ENCODE data around the gene PLXNA2. TPM values are rescaled to one million over a fixed set of nuclear protein-coding genes. Genes with fewer than 3 reads are reported as not detected.

Gene PLXNA2
- total RNA-seq, 1 experiment from 2014 or later: 0.89 TPM

DNA sequence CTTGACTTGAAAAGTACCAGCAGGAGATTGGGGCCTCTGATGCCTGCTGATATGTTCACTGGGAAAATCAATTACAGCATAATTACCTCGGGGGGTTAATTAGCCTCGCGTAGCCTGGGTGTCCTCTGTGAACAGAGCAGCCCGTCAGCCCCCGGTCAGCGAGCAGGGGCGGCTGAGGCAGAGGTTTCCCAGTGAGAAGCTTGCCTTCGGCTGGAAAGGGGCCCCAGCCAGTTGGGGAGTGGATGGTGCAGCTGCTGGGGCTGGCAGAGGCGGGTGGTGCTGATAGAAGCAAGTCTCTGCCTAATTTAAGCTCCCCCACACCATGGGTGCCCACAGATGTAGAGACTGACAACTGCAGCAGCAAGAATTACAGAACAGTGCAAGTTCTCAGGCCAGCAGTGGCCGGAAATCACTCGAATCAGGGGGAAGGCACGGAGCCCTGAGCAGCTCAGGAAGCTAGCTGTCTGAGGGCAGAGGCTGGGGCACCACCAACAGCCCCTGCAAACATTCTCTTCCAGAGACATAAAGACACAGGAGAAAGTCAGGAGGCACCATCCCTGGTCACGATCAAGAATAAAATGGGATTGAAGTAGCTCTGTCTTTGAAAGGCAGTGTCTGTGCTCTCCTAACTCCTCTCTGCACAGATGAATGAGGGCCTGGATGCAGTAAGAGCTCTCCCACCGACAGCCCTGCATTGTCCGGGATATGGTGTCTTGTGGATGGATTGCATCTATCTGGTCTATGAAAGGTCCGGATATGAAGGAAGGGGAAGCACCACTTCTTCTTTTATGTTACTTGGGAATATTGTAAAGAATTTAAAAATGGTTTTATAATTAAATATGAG is 166.7 kb downstream of the PLXNA2 start:
- H3K4me1 ChIP-seq (ENCODE audit: control insufficient read depth in 1 of 2, insufficient read depth in 2 of 2, low read length in 2 of 2): no peaks in the 10 kb centered on the region
- intact Hi-C loops (cut with micrococcal nuclease): no loop called here
- RAD21 ChIA-PET (ENCODE audit: low non-redundant PET in 1 of 2, low total read pairs in 2 of 2, uncharacterized antibody in 2 of 2, unreplicated experiment in 2 of 2): no interaction called here
- H3K9ac ChIP-seq (ENCODE audit: low read length): no peak overlapping the region
- no peaks in the 10 kb centered on the region for H3K79me2 ChIP-seq (ENCODE audit: insufficient read depth, low read length)
- POLR2A ChIA-PET: no interaction called here
- no peak for DNase-seq (ENCODE audit: low read depth, low spot score)
- H3K4me2 ChIP-seq (ENCODE audit: low read length): no peak overlapping the region
- H3K27me3 ChIP-seq (ENCODE audit: insufficient read depth, low read length): peaks cover 26% of the 10 kb centered on the region; the same call in 1 of the 2 replicates
- ATAC-seq: no peak
- no peaks in the 10 kb centered on the region for H4K20me1 ChIP-seq (ENCODE audit: insufficient read depth)
- BruUV-seq (replicated peaks): no TSS peak
- no peaks in the 10 kb centered on the region for H3K9me3 ChIP-seq (ENCODE audit: control insufficient read depth in 1 of 2, insufficient read depth in 1 of 2, low read depth in 1 of 2, low read length in 2 of 2)
- CTCF ChIA-PET: no interaction called here
- no peaks in the 10 kb centered on the region for H3K36me3 ChIP-seq (ENCODE audit: control insufficient read depth in 1 of 2, insufficient read depth in 2 of 2, low read length in 2 of 2)
- H3K9me2 ChIP-seq (ENCODE audit: insufficient read depth): no peaks in the 10 kb centered on the region
- no peak overlapping the region for H2AFZ ChIP-seq (ENCODE audit: low read depth, low read length, poor library complexity, severe bottlenecking)
- H3K27ac ChIP-seq (ENCODE audit: low read depth, low read length): no peak overlapping the region
- TF ChIP-seq, protein P1, sequence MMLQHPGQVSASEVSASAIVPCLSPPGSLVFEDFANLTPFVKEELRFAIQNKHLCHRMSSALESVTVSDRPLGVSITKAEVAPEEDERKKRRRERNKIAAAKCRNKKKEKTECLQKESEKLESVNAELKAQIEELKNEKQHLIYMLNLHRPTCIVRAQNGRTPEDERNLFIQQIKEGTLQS (IDR thresholded peaks at IDR 0.05): no peak
- TF ChIP-seq POLR2A (IDR thresholded peaks at IDR 0.05; ENCODE audit: borderline replicate concordance, extremely low read depth, insufficient read depth, insufficient read length) (no peak), EZH2 (IDR thresholded peaks at IDR 0.05) (no peak), SRF (IDR thresholded peaks at IDR 0.05; ENCODE audit: low read depth) (no peak), SIN3A (IDR thresholded peaks at IDR 0.05; ENCODE audit: low read depth) (no peak), POLR2AphosphoS5 (IDR thresholded peaks at IDR 0.05; ENCODE audit: low read depth, low read length) (no peak)
- TF ChIP-seq, protein P2, sequence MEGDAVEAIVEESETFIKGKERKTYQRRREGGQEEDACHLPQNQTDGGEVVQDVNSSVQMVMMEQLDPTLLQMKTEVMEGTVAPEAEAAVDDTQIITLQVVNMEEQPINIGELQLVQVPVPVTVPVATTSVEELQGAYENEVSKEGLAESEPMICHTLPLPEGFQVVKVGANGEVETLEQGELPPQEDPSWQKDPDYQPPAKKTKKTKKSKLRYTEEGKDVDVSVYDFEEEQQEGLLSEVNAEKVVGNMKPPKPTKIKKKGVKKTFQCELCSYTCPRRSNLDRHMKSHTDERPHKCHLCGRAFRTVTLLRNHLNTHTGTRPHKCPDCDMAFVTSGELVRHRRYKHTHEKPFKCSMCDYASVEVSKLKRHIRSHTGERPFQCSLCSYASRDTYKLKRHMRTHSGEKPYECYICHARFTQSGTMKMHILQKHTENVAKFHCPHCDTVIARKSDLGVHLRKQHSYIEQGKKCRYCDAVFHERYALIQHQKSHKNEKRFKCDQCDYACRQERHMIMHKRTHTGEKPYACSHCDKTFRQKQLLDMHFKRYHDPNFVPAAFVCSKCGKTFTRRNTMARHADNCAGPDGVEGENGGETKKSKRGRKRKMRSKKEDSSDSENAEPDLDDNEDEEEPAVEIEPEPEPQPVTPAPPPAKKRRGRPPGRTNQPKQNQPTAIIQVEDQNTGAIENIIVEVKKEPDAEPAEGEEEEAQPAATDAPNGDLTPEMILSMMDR (IDR thresholded peaks at IDR 0.05 in 2 of 3, conservative IDR thresholded peaks at IDR 0.05 in 1 of 3; ENCODE audit: borderline replicate concordance in 1 of 3, insufficient read depth in 1 of 3, low read depth in 2 of 3, low read length in 2 of 3): no peak
- TF ChIP-seq, protein P3, sequence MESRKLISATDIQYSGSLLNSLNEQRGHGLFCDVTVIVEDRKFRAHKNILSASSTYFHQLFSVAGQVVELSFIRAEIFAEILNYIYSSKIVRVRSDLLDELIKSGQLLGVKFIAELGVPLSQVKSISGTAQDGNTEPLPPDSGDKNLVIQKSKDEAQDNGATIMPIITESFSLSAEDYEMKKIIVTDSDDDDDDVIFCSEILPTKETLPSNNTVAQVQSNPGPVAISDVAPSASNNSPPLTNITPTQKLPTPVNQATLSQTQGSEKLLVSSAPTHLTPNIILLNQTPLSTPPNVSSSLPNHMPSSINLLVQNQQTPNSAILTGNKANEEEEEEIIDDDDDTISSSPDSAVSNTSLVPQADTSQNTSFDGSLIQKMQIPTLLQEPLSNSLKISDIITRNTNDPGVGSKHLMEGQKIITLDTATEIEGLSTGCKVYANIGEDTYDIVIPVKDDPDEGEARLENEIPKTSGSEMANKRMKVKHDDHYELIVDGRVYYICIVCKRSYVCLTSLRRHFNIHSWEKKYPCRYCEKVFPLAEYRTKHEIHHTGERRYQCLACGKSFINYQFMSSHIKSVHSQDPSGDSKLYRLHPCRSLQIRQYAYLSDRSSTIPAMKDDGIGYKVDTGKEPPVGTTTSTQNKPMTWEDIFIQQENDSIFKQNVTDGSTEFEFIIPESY (IDR thresholded peaks at IDR 0.05; ENCODE audit: extremely low read depth, insufficient replicate concordance, low read length): no peak
- H3K4me3 ChIP-seq (replicated peaks in 1 of 2; ENCODE audit: low read depth in 1 of 2, low read length in 2 of 2): no peak overlapping the region

All from HCT116 (cell line).